Activated naive CD8-positive, alpha-beta T cell treated with anti-CD3 and anti-CD28 coated beads, Interleukin-2, amount 10 ng/mL, durations not matched to agents 7 days and 5 days (primary cell): Measurements from ENCODE around the gene LYZ. TPM values are rescaled to one million over a fixed set of nuclear protein-coding genes. Genes with fewer than 3 reads are reported as not detected.
A peak's percentile ranks its signal among the peaks of the same experiment; 100 is the strongest.
"Not testable (repeated sequence)": the region's sequence is repeated elsewhere in the genome, so short reads cannot be mapped to it uniquely, and the experiment has no call there.

Experiments used
- ATAC-seq: fragments of 150-1000 bp; cut with Tn5 transposase; one replicate; pipeline ENCODE4 v1.10.0; 2021; ENCODE audit warnings: low read depth, moderate library complexity
- POLR2A ChIA-PET: fragments of 350-600 bp; sonication (Branson Sonifier 250); formaldehyde crosslinking; loops from one replicate; lab custom pipeline; 2021; ENCODE audit warnings: antibody characterized with exemption; lab: Charles Lee
- DNase-seq: peaks from one replicate; pipeline ENCODE4 v3.0.0; 2021
- H3K27ac Mint-ChIP-seq: one replicate; pipeline ENCODE4 v1.8.0; 2022; ENCODE audit warnings: mild to moderate bottlenecking, mixed read lengths
- H3K27me3 Mint-ChIP-seq: one replicate; pipeline ENCODE4 v1.8.0; 2022; ENCODE audit warnings: mild to moderate bottlenecking, moderate library complexity, mixed read lengths
- H3K36me3 Mint-ChIP-seq: one replicate; pipeline ENCODE4 v1.8.0; 2021; ENCODE audit warnings: mild to moderate bottlenecking, mixed read lengths
- H3K4me1 Mint-ChIP-seq: one replicate; pipeline ENCODE4 v1.8.0; 2021; ENCODE audit warnings: mixed read lengths
- H3K4me3 Mint-ChIP-seq: one replicate; pipeline ENCODE4 v1.8.0; 2022; ENCODE audit warnings: mild to moderate bottlenecking, moderate library complexity, mixed read lengths
- H3K9me3 Mint-ChIP-seq: one replicate; pipeline ENCODE4 v1.8.0; 2021; ENCODE audit warnings: mixed read lengths
- total RNA-seq, 2 experiments: library from RNA; stranded (reverse); gene quantifications; one replicate each; pipeline ENCODE4 v1.2.3, GENCODE V29; 2021

LYZ gene
- 10 to 100 TPM; 16.4 to 22.2 TPM for total RNA-seq

- no peaks in the 10 kb centered on the region for H3K9me3 Mint-ChIP-seq
- no peak within 1 kb of the TSS for H3K27ac Mint-ChIP-seq
- POLR2A ChIA-PET = no interaction called here
- peaks cover 10% of the 10 kb centered on the region for H3K27me3 Mint-ChIP-seq
- no peak within 1 kb of the TSS for H3K4me3 Mint-ChIP-seq
- no peak for ATAC-seq
- H3K4me1 Mint-ChIP-seq = peaks cover 5% of the 10 kb centered on the region
- H3K36me3 Mint-ChIP-seq = no peaks in the 10 kb centered on the region
- no peak for DNase-seq
Measured at GRCh38 chr12:69348162-69348938, at the start of gene LYZ. TSS of gene LYZ (plus strand) at chr12:69348381. CDS start at chr12:69348409, 28 bp downstream.

- DNase-seq = no peak
- POLR2A ChIA-PET = no interaction called here
Measured at GRCh38 chr12:69298947-69299346, 49.2 kb upstream of the LYZ start.

GRCh38 chr12:69304284-69304683 is 43.9 kb upstream of the LYZ start:
- no peak for ATAC-seq

More at GRCh38 chr12:69298947-69299346, 49.2 kb upstream of the LYZ start:
- no peak for ATAC-seq
- H3K4me1 Mint-ChIP-seq = no peaks in the 10 kb centered on the region
- no peak overlapping the region for H3K27ac Mint-ChIP-seq
- peaks cover 9% of the 10 kb centered on the region for H3K27me3 Mint-ChIP-seq
- no peaks in the 10 kb centered on the region for H3K36me3 Mint-ChIP-seq
- peaks cover 2% of the 10 kb centered on the region for H3K9me3 Mint-ChIP-seq
- no peak overlapping the region for H3K4me3 Mint-ChIP-seq

GRCh38 chr12:69309461-69309860 is 38.7 kb upstream of the LYZ start:
- peaks cover 7% of the 10 kb centered on the region for H3K36me3 Mint-ChIP-seq
- ATAC-seq (no peak), DNase-seq (no peak)
- H3K4me1 Mint-ChIP-seq = no peaks in the 10 kb centered on the region
- H3K27me3 Mint-ChIP-seq = peaks cover 2% of the 10 kb centered on the region
- H3K27ac Mint-ChIP-seq = no peak overlapping the region
- H3K4me3 Mint-ChIP-seq = no peak overlapping the region
- peaks cover 10% of the 10 kb centered on the region for H3K9me3 Mint-ChIP-seq
- POLR2A ChIA-PET = no interaction called here

More at GRCh38 chr12:69304284-69304683, 43.9 kb upstream of the LYZ start:
- Mint-ChIP-seq H3K36me3 (peaks cover 8% of the 10 kb centered on the region), H3K4me3 (no peak overlapping the region), H3K4me1 (no peaks in the 10 kb centered on the region), H3K9me3 (peaks cover 12% of the 10 kb centered on the region), H3K27me3 (peaks cover 2% of the 10 kb centered on the region), H3K27ac (no peak overlapping the region)
- POLR2A ChIA-PET = no interaction called here
- DNase-seq = no peak

- H3K27me3 Mint-ChIP-seq = peaks cover 2% of the 10 kb centered on the region
- no peak overlapping the region for H3K27ac Mint-ChIP-seq
- H3K36me3 Mint-ChIP-seq = no peaks in the 10 kb centered on the region
- ATAC-seq (no peak), DNase-seq (no peak)
- no peaks in the 10 kb centered on the region for H3K4me1 Mint-ChIP-seq
- H3K9me3 Mint-ChIP-seq = peaks cover 7% of the 10 kb centered on the region
- POLR2A ChIA-PET = no interaction called here
- no peak overlapping the region for H3K4me3 Mint-ChIP-seq
Measured at GRCh38 chr12:69313209-69313608, 35.0 kb upstream of the LYZ start.

GRCh38 chr12:69316784-69317183 is 31.4 kb upstream of the LYZ start:
- H3K36me3 Mint-ChIP-seq, POLR2A ChIA-PET, H3K27ac Mint-ChIP-seq, DNase-seq, H3K4me3 Mint-ChIP-seq, ATAC-seq, H3K4me1 Mint-ChIP-seq: not testable (repeated sequence)
- peaks cover 16% of the 10 kb centered on the region for H3K9me3 Mint-ChIP-seq
- peaks cover 16% of the 10 kb centered on the region for H3K27me3 Mint-ChIP-seq

- H3K4me3 Mint-ChIP-seq, POLR2A ChIA-PET, H3K4me1 Mint-ChIP-seq, DNase-seq, H3K27ac Mint-ChIP-seq, H3K36me3 Mint-ChIP-seq, ATAC-seq: not testable (repeated sequence)
- Mint-ChIP-seq H3K9me3 (peaks cover 16% of the 10 kb centered on the region), H3K27me3 (peaks cover 16% of the 10 kb centered on the region)
Measured at GRCh38 chr12:69317233-69317632, 30.9 kb upstream of the LYZ start.

GRCh38 chr12:69318225-69318624 is 30.0 kb upstream of the LYZ start:
- H3K27ac Mint-ChIP-seq = no peak overlapping the region
- no peaks in the 10 kb centered on the region for H3K4me1 Mint-ChIP-seq
- peaks cover 6% of the 10 kb centered on the region for H3K36me3 Mint-ChIP-seq
- no peak for DNase-seq
- peaks cover 16% of the 10 kb centered on the region for H3K27me3 Mint-ChIP-seq
- no peak overlapping the region for H3K4me3 Mint-ChIP-seq
- POLR2A ChIA-PET = no interaction called here
- peaks cover 17% of the 10 kb centered on the region for H3K9me3 Mint-ChIP-seq
- no peak for ATAC-seq

GRCh38 chr12:69321351-69321750 is 26.8 kb upstream of the LYZ start:
- ATAC-seq (no peak), DNase-seq (no peak)
- peaks cover 8% of the 10 kb centered on the region for H3K36me3 Mint-ChIP-seq
- POLR2A ChIA-PET = interaction anchor here (0.9 kb wide), 1 partner anchor 9 kb away, joined by 3 read pairs; no protein-coding TSS in a partner anchor
- H3K4me1 Mint-ChIP-seq = peaks cover 4% of the 10 kb centered on the region
- peaks cover 14% of the 10 kb centered on the region for H3K27me3 Mint-ChIP-seq
- no peak overlapping the region for H3K27ac Mint-ChIP-seq
- peaks cover 17% of the 10 kb centered on the region for H3K9me3 Mint-ChIP-seq
- no peak overlapping the region for H3K4me3 Mint-ChIP-seq

- no peak overlapping the region for H3K27ac Mint-ChIP-seq
- ATAC-seq (peak; percentile 42), DNase-seq (no peak)
- peaks cover 7% of the 10 kb centered on the region for H3K9me3 Mint-ChIP-seq
- H3K27me3 Mint-ChIP-seq = peaks cover 12% of the 10 kb centered on the region
- peak overlapping the region; percentile 24 for H3K4me3 Mint-ChIP-seq
- peaks cover 13% of the 10 kb centered on the region for H3K36me3 Mint-ChIP-seq
- H3K4me1 Mint-ChIP-seq = peaks cover 12% of the 10 kb centered on the region
- POLR2A ChIA-PET = no interaction called here
Measured at GRCh38 chr12:69324797-69325466, 23.2 kb upstream of the LYZ start.

- no peak overlapping the region for H3K27ac Mint-ChIP-seq
- no peaks in the 10 kb centered on the region for H3K9me3 Mint-ChIP-seq
- POLR2A ChIA-PET = no interaction called here
- ATAC-seq (no peak), DNase-seq (no peak)
- H3K36me3 Mint-ChIP-seq = peaks cover 7% of the 10 kb centered on the region
- H3K27me3 Mint-ChIP-seq = peaks cover 1% of the 10 kb centered on the region
- H3K4me3 Mint-ChIP-seq = no peak overlapping the region
- peaks cover 29% of the 10 kb centered on the region for H3K4me1 Mint-ChIP-seq
Measured at GRCh38 chr12:69328426-69328825, 19.8 kb upstream of the LYZ start.

GRCh38 chr12:69329669-69330428 is 18.3 kb upstream of the LYZ start:
- Mint-ChIP-seq H3K9me3 (no peaks in the 10 kb centered on the region), H3K4me3 (peak overlapping the region; percentile 87), H3K4me1 (peaks cover 36% of the 10 kb centered on the region), H3K27ac (peak overlapping the region; percentile 96), H3K36me3 (peaks cover 7% of the 10 kb centered on the region), H3K27me3 (peaks cover 1% of the 10 kb centered on the region)
- DNase-seq (no peak), ATAC-seq (peak; percentile 35)
- POLR2A ChIA-PET = interaction anchor here (0.8 to 2.3 kb wide), 8 partner anchors 9 to 256 kb away, joined by 3 to 15 read pairs (median 6); partner anchors contain the start of genes CCT2 and FRS2
